Right atrium auricular region (tissue), 2 donors: ENCODE measurements around the gene GRK5. TPM values are rescaled to one million over a fixed set of nuclear protein-coding genes. Genes with fewer than 3 reads are reported as not detected.

Experiments used
- DNase-seq: peaks from one replicate; pipeline ENCODE4 v3.0.0-alpha.2; 2019; ENCODE audit warnings: low spot score
- H3K27ac ChIP-seq, 2 donors: fragments of 200-600 bp; sonication (generic); 1 replicate in 1 of 2; 2 replicates in 1 of 2; pipeline ENCODE4 v1.5.1; 2016 to 2019
- H3K27me3 ChIP-seq, 2 donors: fragments of 200-600 bp; sonication (generic); one replicate each; pipeline versions ENCODE4 v1.5.1 to v1.6.0; 2017 to 2019
- H3K36me3 ChIP-seq: fragments of 200-600 bp; sonication (generic); one replicate; pipeline ENCODE4 v1.5.1; 2016
- H3K4me1 ChIP-seq, 2 donors: fragments of 200-600 bp; sonication (generic); one replicate each; pipeline versions ENCODE4 v1.5.1 to v1.6.0; 2017 to 2019
- H3K4me3 ChIP-seq, 2 donors: fragments of 200-600 bp; sonication (generic); 1 replicate in 1 of 2; 2 replicates in 1 of 2; pipeline ENCODE4 v1.5.1; 2017 to 2019; ENCODE audit warnings: mild to moderate bottlenecking in 1 of 2, moderate library complexity in 1 of 2
- H3K9me3 ChIP-seq, 2 donors: fragments of 200-600 bp; sonication (generic); one replicate each; pipeline ENCODE4 v1.5.1; 2019
- total RNA-seq, 2 donors: library from RNA; depleted of rRNA; stranded (reverse); fragments of >200 nt; gene quantifications; one replicate each; pipeline ENCODE4 v1.1.0, GENCODE V29; 2016
- TF ChIP-seq, protein P1 (sequence below), 2 donors: fragments of 200-600 bp; sonication (generic); IDR thresholded peaks; one replicate each; pipeline ENCODE4 v1.5.1; 2019; ENCODE audit warnings: antibody characterized with exemption in 2 of 2

The GRK5 gene
- total RNA-seq, 2 donors from 2014 or later, result 19.2 to 53.8 TPM

DNA sequence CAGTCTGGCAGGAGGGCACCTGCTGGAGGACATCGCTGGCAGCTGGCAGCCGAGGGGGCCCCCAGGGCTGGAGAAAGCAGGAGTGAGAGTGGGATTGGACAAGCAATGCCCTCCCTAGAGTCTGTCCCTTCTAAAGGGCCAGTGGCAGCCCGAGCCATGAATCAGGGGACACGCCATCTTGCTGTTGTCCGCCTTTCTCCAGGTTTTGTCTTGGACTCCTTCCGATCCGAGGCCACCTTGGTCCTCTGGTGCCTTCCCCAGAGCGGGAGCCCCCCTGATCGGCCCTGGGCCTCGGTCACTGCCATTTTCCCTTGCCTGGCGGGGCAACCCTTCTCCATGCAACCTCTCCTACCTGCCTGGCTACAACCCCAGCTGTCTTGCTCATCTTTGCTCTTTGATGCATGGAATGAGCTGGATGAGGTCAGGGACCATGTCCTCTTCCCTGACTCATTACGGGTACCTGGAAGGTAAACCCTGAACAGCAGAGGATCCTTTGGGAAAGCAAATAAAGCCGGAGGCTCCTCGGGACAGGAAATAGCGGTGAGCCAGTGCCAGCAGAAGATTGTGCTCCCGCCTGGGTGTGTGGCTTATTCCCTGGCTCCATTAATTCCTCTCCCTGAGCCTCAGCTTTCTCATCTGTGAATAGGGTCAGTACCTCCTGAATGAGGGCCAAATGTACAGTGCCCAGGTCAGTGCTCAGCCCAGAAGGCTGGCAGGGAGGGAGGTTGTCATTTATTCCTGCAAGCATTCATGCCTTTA is 112.0 kb downstream of the GRK5 start:
- no peaks in the 10 kb centered on the region for H3K27me3 ChIP-seq
- TF ChIP-seq, protein P1, sequence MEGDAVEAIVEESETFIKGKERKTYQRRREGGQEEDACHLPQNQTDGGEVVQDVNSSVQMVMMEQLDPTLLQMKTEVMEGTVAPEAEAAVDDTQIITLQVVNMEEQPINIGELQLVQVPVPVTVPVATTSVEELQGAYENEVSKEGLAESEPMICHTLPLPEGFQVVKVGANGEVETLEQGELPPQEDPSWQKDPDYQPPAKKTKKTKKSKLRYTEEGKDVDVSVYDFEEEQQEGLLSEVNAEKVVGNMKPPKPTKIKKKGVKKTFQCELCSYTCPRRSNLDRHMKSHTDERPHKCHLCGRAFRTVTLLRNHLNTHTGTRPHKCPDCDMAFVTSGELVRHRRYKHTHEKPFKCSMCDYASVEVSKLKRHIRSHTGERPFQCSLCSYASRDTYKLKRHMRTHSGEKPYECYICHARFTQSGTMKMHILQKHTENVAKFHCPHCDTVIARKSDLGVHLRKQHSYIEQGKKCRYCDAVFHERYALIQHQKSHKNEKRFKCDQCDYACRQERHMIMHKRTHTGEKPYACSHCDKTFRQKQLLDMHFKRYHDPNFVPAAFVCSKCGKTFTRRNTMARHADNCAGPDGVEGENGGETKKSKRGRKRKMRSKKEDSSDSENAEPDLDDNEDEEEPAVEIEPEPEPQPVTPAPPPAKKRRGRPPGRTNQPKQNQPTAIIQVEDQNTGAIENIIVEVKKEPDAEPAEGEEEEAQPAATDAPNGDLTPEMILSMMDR (IDR thresholded peaks at IDR 0.05), result no peak
- H3K36me3 ChIP-seq, result no peaks in the 10 kb centered on the region
- H3K4me3 ChIP-seq, result no peak overlapping the region
- peaks cover 0 to 78% of the 10 kb centered on the region in 2 donors for H3K4me1 ChIP-seq
- H3K9me3 ChIP-seq, result no peaks in the 10 kb centered on the region
- no peak overlapping the region for H3K27ac ChIP-seq
- DNase-seq, result no peak

DNA sequence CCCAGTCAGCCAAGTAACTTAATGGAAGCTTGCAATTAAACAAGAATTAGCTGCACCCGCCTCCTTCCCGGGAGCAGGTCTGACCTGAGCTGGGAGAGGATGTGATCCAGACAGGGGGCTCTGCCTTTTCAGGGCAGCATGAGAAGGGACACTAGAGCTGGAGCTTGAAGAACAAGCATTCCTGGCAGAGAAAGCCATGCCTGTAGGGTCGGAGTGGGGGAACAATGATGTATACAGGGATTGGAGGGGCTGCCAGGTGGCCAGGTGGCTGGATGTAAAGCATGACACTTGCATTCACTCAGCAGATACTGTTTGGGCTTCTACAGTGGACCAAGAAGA is 112.5 kb downstream of the GRK5 start:
- TF ChIP-seq, protein P1 (IDR thresholded peaks at IDR 0.05), result no peak
- no peak for DNase-seq
- Histone ChIP-seq H3K36me3 (no peaks in the 10 kb centered on the region), H3K9me3 (no peaks in the 10 kb centered on the region), H3K4me3 (no peak overlapping the region), H3K27ac (no peak overlapping the region), H3K27me3 (no peaks in the 10 kb centered on the region), H3K4me1 (peaks cover 0 to 76% of the 10 kb centered on the region in 2 donors)

DNA sequence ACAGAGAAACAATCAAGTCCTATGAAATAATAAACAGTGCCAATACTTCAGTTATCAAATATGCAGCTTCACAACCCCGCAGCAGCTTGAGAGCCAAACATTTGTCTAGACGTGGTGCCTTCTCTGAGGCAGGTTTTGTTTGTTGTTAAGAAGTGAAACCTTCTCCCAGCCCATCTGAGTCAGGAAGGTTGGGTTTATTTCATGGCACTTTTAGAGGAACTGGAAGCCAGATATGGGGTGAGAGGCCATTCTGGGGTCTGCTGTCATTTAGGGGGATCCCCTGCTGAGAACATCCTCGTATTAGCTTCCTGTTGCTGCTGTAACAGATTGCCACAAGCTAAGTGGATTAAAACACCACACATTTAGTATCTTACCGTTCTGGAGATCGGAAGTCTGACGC is 113.6 kb downstream of the GRK5 start:
- Histone ChIP-seq H3K27me3 (no peaks in the 10 kb centered on the region), H3K4me1 (peaks cover 0 to 72% of the 10 kb centered on the region in 2 donors), H3K36me3 (no peaks in the 10 kb centered on the region), H3K9me3 (no peaks in the 10 kb centered on the region), H3K4me3 (no peak overlapping the region), H3K27ac (no peak overlapping the region)
- no peak for DNase-seq
- TF ChIP-seq, protein P1 (IDR thresholded peaks at IDR 0.05), result no peak

DNA sequence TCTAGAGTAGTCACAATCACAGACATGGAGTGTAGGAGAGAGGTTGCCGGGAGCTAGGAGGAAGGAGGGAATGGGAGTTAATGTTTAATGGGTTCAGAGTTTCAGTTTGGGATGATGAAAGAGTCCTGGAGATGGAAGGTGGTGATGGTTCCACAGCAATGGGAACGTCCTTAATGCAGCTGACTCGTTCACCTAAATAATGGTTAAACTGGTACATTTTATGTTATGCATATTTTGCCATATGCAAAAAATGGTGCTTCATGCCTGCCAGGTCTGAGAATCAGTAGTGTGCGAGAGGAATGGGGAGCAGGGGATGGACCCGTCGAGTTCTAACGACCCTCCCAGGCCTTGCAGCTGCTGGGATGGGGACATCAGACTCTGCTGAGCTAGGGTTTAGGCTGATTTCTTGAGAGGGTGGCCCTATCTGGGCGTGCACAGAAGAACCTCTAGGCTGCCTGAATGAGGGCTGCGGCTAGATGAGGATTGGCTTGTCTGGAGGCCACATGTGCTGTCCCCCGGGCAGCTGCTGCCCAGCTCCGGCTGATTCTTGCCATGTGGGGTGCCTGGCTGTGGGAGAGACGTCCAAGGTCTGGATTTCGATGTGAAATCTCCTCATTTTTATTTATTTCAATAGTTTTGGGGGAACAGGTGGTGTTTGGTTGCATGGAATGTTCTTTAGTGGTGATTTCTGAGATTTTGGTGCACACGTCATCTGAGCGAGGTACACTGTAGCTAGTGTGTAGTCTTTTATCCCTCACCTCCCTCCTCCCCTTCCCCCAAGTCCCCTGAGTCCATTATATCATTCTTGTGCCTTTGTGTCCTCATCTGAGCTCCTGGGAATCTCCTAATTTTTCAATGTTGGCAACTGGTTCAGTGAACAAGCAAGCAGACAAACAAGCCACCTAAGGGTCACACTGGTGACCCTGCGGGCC is 116.0 kb downstream of the GRK5 start:
- DNase-seq, result no peak
- H3K4me1 ChIP-seq, result peaks cover 0 to 49% of the 10 kb centered on the region in 2 donors
- H3K36me3 ChIP-seq, result peaks cover 14% of the 10 kb centered on the region
- no peaks in the 10 kb centered on the region for H3K27me3 ChIP-seq
- H3K27ac ChIP-seq, result no peak overlapping the region
- TF ChIP-seq, protein P1 (IDR thresholded peaks at IDR 0.05), result no peak
- no peak overlapping the region for H3K4me3 ChIP-seq
- H3K9me3 ChIP-seq, result no peaks in the 10 kb centered on the region

DNA sequence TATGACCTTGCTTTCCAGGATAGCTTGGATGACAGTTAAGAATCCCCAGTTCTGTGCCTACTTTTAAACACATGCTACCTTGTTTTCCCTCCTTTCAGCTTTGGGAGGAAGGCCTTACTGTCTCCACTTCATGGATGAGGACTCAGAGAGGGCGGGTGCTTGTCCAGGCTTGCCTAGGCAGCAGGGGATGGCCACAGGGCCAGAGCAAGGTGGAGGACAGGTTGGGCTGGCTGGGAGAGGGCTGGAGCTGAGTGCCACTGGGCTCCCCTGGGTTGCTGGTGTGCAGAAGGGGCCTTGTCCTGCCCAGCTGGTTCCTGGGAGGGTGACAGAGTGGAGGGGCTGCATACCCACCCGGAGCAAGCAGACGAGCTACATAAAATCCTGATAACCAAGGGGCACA is 117.8 kb downstream of the GRK5 start:
- Histone ChIP-seq H3K27ac (no peak overlapping the region), H3K9me3 (no peaks in the 10 kb centered on the region), H3K4me3 (no peak overlapping the region), H3K36me3 (peaks cover 14% of the 10 kb centered on the region), H3K27me3 (no peaks in the 10 kb centered on the region), H3K4me1 (peaks cover 0 to 31% of the 10 kb centered on the region in 2 donors)
- TF ChIP-seq, protein P1 (IDR thresholded peaks at IDR 0.05), result no peak
- no peak for DNase-seq
